ENCODE results near the gene DDX3X. TPM values are rescaled to one million over a fixed set of nuclear protein-coding genes. Genes with fewer than 3 reads are reported as not detected.
"Not testable (repeated sequence)": the region's sequence is repeated elsewhere in the genome, so short reads cannot be mapped to it uniquely, and the experiment has no call there.

Gene DDX3X
- polyA plus RNA-seq, 3 donors = 165 to 280 (median 200) TPM

DNA sequence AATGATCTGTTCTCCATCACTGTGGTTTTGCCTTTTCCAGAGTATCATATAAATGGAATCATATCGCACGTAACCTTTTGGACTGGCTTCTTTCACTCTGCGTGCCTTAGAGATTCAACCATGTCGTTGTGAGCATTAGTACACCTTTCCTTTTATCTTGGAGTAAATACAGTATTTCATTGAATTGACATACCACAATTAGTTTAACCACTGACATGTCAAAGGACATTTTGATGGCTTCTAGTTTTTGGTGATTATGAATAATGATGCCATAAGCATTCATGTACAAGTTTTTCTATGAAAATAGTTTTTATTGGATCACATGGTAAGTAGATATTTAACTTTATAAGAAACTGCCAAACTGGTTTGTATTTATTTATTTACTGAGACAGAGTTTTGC lies 35.2 kb downstream of the DDX3X start:
- no peak for DNase-seq
- Histone ChIP-seq H4K20me1 (ENCODE audit: insufficient read depth, low read length) (no peaks in the 10 kb centered on the region), H2AFZ (ENCODE audit: insufficient read depth, low read depth, low read length, poor library complexity, severe bottlenecking) (no peak overlapping the region), H3K27ac (ENCODE audit: low read depth in 1 of 2, low read length in 2 of 2) (no peak overlapping the region), H3K4me1 (ENCODE audit: control insufficient read depth in 1 of 2, insufficient read depth in 2 of 2, low read length in 2 of 2) (no peaks in the 10 kb centered on the region), H3K79me2 (ENCODE audit: insufficient read depth, low read length) (no peaks in the 10 kb centered on the region), H3K9ac (ENCODE audit: insufficient read depth, low read length, poor library complexity, severe bottlenecking) (no peak overlapping the region), H3K4me2 (replicated peaks; ENCODE audit: extremely low read depth, low read length, poor library complexity, severe bottlenecking) (no peak overlapping the region), H3K4me3 (replicated peaks in 1 of 3; ENCODE audit: low read depth in 2 of 3, low read length in 3 of 3) (no peak overlapping the region), H3K27me3 (ENCODE audit: control insufficient read depth in 2 of 2, insufficient read depth in 2 of 2, low read length in 2 of 2) (no peaks in the 10 kb centered on the region), H3K9me3 (replicated peaks in 1 of 2; ENCODE audit: control insufficient read depth in 1 of 2, insufficient read depth in 1 of 2, low read length in 2 of 2) (no peaks in the 10 kb centered on the region), H3K36me3 (replicated peaks in 1 of 2; ENCODE audit: control insufficient read depth in 1 of 2, insufficient read depth in 2 of 2, low read length in 2 of 2) (no peaks in the 10 kb centered on the region)
- peaks cover 0 to 7% (median 0%) of the 10 kb centered on the region in 7 donors for H3K9me3 Mint-ChIP-seq
- no peak overlapping the region for H3K27ac Mint-ChIP-seq
- TF ChIP-seq, protein P1, sequence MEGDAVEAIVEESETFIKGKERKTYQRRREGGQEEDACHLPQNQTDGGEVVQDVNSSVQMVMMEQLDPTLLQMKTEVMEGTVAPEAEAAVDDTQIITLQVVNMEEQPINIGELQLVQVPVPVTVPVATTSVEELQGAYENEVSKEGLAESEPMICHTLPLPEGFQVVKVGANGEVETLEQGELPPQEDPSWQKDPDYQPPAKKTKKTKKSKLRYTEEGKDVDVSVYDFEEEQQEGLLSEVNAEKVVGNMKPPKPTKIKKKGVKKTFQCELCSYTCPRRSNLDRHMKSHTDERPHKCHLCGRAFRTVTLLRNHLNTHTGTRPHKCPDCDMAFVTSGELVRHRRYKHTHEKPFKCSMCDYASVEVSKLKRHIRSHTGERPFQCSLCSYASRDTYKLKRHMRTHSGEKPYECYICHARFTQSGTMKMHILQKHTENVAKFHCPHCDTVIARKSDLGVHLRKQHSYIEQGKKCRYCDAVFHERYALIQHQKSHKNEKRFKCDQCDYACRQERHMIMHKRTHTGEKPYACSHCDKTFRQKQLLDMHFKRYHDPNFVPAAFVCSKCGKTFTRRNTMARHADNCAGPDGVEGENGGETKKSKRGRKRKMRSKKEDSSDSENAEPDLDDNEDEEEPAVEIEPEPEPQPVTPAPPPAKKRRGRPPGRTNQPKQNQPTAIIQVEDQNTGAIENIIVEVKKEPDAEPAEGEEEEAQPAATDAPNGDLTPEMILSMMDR (IDR thresholded peaks at IDR 0.05) = no peak
- peaks cover 0 to 31% (median 1%) of the 10 kb centered on the region in 3 donors for H3K27me3 Mint-ChIP-seq (ENCODE audit: low read depth in 3 of 3)
- intact Hi-C loops (cut with micrococcal nuclease) = no loop called here
- H3K4me3 Mint-ChIP-seq = no peak overlapping the region
- 100% methylated on average over 2 of the region's 4 CpGs for WGBS (ENCODE audit: insufficient coverage)
- no peaks in the 10 kb centered on the region for H3K4me1 Mint-ChIP-seq
- no peaks in the 10 kb centered on the region for H3K36me3 Mint-ChIP-seq

DNA sequence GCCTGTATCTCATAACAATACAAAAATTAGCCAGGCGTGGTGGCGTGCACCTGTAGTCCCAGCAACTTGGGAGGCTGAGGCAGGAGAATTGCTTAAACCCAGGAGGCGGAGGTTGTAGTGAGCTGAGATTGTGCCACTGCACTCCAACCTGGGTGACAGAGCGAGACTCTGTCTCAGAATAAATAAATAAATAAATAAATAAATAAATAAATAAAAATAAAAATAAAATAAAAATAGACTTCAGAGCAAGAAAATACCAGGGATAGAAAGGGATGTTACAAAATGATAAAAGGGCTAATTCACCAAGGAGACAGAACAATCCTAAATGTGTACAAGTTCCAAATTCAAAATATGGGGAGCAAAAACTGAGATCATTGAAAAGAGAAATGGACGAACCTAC lies 37.6 kb downstream of the DDX3X start:
- H4K20me1 ChIP-seq (ENCODE audit: insufficient read depth, low read length); H3K9me3 Mint-ChIP-seq; H3K9me3 ChIP-seq (replicated peaks in 1 of 2; ENCODE audit: control insufficient read depth in 1 of 2, insufficient read depth in 1 of 2, low read length in 2 of 2); H2AFZ ChIP-seq (ENCODE audit: insufficient read depth, low read depth, low read length, poor library complexity, severe bottlenecking); H3K36me3 Mint-ChIP-seq; H3K4me3 ChIP-seq (replicated peaks in 1 of 3; ENCODE audit: low read depth in 2 of 3, low read length in 3 of 3); H3K36me3 ChIP-seq (replicated peaks in 1 of 2; ENCODE audit: control insufficient read depth in 1 of 2, insufficient read depth in 2 of 2, low read length in 2 of 2); intact Hi-C loops (cut with micrococcal nuclease); H3K9ac ChIP-seq (ENCODE audit: insufficient read depth, low read length, poor library complexity, severe bottlenecking); H3K4me1 Mint-ChIP-seq; H3K27ac ChIP-seq (ENCODE audit: low read depth in 1 of 2, low read length in 2 of 2); H3K79me2 ChIP-seq (ENCODE audit: insufficient read depth, low read length); H3K4me1 ChIP-seq (ENCODE audit: control insufficient read depth in 1 of 2, insufficient read depth in 2 of 2, low read length in 2 of 2); H3K4me3 Mint-ChIP-seq; DNase-seq; H3K27me3 ChIP-seq (ENCODE audit: control insufficient read depth in 2 of 2, insufficient read depth in 2 of 2, low read length in 2 of 2); H3K27ac Mint-ChIP-seq; H3K4me2 ChIP-seq (replicated peaks; ENCODE audit: extremely low read depth, low read length, poor library complexity, severe bottlenecking): not testable (repeated sequence)
- no CpG with 5 or more reads among the region's 5 CpGs for WGBS (ENCODE audit: insufficient coverage)
- peaks cover 0 to 32% (median 1%) of the 10 kb centered on the region in 3 donors for H3K27me3 Mint-ChIP-seq (ENCODE audit: low read depth in 3 of 3)
